ENCODE measurements around the gene KCNQ1.

- TF ChIP-seq, protein P1, sequence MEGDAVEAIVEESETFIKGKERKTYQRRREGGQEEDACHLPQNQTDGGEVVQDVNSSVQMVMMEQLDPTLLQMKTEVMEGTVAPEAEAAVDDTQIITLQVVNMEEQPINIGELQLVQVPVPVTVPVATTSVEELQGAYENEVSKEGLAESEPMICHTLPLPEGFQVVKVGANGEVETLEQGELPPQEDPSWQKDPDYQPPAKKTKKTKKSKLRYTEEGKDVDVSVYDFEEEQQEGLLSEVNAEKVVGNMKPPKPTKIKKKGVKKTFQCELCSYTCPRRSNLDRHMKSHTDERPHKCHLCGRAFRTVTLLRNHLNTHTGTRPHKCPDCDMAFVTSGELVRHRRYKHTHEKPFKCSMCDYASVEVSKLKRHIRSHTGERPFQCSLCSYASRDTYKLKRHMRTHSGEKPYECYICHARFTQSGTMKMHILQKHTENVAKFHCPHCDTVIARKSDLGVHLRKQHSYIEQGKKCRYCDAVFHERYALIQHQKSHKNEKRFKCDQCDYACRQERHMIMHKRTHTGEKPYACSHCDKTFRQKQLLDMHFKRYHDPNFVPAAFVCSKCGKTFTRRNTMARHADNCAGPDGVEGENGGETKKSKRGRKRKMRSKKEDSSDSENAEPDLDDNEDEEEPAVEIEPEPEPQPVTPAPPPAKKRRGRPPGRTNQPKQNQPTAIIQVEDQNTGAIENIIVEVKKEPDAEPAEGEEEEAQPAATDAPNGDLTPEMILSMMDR (conservative IDR thresholded peaks at IDR 0.05; ENCODE audit: low read depth in 2 of 2): no peak
- TF ChIP-seq EZH2phosphoT487 (IDR thresholded peaks at IDR 0.05; ENCODE audit: unreplicated experiment) (no peak), JUNB (IDR thresholded peaks at IDR 0.05; ENCODE audit: unreplicated experiment) (no peak), POLR2AphosphoS5 (IDR thresholded peaks at IDR 0.05; ENCODE audit: low read depth) (no peak), CREB1 (CRISPR knock-in tag; IDR thresholded peaks at IDR 0.05; ENCODE audit: low read depth) (no peak), NANOG (IDR thresholded peaks at IDR 0.05; ENCODE audit: borderline replicate concordance) (no peak)
- TF ChIP-seq, protein P2, sequence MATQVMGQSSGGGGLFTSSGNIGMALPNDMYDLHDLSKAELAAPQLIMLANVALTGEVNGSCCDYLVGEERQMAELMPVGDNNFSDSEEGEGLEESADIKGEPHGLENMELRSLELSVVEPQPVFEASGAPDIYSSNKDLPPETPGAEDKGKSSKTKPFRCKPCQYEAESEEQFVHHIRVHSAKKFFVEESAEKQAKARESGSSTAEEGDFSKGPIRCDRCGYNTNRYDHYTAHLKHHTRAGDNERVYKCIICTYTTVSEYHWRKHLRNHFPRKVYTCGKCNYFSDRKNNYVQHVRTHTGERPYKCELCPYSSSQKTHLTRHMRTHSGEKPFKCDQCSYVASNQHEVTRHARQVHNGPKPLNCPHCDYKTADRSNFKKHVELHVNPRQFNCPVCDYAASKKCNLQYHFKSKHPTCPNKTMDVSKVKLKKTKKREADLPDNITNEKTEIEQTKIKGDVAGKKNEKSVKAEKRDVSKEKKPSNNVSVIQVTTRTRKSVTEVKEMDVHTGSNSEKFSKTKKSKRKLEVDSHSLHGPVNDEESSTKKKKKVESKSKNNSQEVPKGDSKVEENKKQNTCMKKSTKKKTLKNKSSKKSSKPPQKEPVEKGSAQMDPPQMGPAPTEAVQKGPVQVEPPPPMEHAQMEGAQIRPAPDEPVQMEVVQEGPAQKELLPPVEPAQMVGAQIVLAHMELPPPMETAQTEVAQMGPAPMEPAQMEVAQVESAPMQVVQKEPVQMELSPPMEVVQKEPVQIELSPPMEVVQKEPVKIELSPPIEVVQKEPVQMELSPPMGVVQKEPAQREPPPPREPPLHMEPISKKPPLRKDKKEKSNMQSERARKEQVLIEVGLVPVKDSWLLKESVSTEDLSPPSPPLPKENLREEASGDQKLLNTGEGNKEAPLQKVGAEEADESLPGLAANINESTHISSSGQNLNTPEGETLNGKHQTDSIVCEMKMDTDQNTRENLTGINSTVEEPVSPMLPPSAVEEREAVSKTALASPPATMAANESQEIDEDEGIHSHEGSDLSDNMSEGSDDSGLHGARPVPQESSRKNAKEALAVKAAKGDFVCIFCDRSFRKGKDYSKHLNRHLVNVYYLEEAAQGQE (IDR thresholded peaks at IDR 0.05; ENCODE audit: unreplicated experiment): no peak
These were observed 249.7 kb downstream of the KCNQ1 start for GRCh38 chr11:2694495-2694894.

All from GM23338 (cell line).